ENCODE results near the gene STRIP2. TPM values are rescaled to one million over a fixed set of nuclear protein-coding genes. Genes with fewer than 3 reads are reported as not detected.

STRIP2 gene, protein sequence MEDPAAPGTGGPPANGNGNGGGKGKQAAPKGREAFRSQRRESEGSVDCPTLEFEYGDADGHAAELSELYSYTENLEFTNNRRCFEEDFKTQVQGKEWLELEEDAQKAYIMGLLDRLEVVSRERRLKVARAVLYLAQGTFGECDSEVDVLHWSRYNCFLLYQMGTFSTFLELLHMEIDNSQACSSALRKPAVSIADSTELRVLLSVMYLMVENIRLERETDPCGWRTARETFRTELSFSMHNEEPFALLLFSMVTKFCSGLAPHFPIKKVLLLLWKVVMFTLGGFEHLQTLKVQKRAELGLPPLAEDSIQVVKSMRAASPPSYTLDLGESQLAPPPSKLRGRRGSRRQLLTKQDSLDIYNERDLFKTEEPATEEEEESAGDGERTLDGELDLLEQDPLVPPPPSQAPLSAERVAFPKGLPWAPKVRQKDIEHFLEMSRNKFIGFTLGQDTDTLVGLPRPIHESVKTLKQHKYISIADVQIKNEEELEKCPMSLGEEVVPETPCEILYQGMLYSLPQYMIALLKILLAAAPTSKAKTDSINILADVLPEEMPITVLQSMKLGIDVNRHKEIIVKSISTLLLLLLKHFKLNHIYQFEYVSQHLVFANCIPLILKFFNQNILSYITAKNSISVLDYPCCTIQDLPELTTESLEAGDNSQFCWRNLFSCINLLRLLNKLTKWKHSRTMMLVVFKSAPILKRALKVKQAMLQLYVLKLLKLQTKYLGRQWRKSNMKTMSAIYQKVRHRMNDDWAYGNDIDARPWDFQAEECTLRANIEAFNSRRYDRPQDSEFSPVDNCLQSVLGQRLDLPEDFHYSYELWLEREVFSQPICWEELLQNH
- total RNA-seq: 0.73 and 0.81 TPM in 2 replicates
- long read RNA-seq, full-length matches to known transcripts: 1 of 2 reads
- long read RNA-seq, partial matches to known transcripts: 0 of 2 reads
- long read RNA-seq, other reads (novel, unspliced or antisense): 1 of 2 reads

DNA sequence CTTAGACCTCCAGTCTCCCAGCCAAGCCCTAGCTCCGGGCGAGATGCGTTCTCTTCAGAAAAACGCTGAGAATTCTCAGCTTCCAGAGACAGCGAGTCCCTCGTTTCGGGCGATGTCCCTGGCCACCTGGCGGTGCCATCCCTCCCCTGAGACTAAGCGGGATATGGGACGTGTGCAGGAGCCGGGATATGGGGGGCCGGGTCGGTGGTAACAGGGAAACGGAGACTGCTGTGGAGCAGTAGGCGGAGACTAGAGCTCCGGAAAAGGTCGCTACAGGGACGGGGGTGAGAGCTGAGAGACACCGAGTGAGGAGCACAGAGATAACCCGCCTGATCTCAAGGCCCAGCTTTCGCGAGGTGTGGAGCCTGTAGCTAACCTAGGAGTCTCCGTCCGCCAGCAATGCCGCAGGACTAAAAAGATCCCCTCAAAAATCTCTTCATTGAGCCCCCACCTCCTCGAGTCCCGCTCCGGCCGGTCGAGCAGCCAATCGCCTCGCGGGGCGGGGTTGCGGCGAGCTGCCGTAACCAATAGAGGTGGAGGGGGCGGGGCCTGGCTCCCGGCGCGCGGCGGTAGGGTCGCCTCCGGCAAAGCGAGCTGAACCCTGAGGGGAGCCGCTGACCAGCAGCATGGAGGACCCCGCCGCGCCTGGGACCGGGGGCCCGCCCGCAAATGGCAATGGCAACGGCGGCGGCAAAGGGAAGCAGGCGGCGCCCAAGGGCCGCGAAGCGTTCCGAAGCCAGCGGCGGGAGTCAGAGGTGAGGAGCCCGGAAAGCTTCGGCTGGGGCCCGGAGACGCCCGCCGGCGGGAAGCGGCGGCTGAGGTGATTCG lies at the start of gene STRIP2:
STRIP2 (plus strand) TSS at position 586 of the 828 bp plus-strand sequence; CDS start at position 627, 41 bp downstream.
- Mint-ChIP-seq H3K9me3 (ENCODE audit: unreplicated experiment) (no peaks in the 10 kb centered on the region), H3K27ac (ENCODE audit: unreplicated experiment) (no peak within 1 kb of the TSS), H3K4me1 (ENCODE audit: unreplicated experiment) (peaks cover 8% of the 10 kb centered on the region), H3K36me3 (ENCODE audit: unreplicated experiment) (peaks cover 7% of the 10 kb centered on the region), H3K4me3 (ENCODE audit: unreplicated experiment) (peak within 1 kb of the TSS; percentile 84), H3K27me3 (ENCODE audit: unreplicated experiment) (peaks cover 16% of the 10 kb centered on the region)
- TF ChIP-seq, protein P1, sequence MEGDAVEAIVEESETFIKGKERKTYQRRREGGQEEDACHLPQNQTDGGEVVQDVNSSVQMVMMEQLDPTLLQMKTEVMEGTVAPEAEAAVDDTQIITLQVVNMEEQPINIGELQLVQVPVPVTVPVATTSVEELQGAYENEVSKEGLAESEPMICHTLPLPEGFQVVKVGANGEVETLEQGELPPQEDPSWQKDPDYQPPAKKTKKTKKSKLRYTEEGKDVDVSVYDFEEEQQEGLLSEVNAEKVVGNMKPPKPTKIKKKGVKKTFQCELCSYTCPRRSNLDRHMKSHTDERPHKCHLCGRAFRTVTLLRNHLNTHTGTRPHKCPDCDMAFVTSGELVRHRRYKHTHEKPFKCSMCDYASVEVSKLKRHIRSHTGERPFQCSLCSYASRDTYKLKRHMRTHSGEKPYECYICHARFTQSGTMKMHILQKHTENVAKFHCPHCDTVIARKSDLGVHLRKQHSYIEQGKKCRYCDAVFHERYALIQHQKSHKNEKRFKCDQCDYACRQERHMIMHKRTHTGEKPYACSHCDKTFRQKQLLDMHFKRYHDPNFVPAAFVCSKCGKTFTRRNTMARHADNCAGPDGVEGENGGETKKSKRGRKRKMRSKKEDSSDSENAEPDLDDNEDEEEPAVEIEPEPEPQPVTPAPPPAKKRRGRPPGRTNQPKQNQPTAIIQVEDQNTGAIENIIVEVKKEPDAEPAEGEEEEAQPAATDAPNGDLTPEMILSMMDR (IDR thresholded peaks at IDR 0.05): peak; percentile 21
- DNase-seq (ENCODE audit: extremely low spot score, unreplicated experiment): peak; percentile 95

DNA sequence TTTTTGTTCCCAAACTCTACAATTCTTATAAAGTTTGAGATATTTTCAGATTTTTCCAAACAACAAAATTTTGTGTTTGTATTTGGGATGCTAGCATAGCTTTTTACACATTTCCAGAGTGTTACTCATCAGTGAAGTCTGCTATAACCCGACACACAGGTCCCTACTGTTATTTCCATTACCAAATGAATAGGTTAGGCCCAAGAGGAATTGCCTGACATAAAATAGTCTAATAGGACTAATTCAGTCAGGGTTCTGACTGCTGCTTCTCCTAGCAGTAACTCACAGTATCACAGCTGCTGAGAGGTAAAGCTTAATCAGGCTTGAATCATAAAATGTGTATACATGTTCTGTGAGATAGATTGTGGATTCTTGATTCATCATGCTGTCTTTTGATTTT lies 49.1 kb upstream of the STRIP2 start:
- Mint-ChIP-seq H3K4me3 (ENCODE audit: unreplicated experiment) (no peak overlapping the region), H3K27me3 (ENCODE audit: unreplicated experiment) (no peaks in the 10 kb centered on the region), H3K27ac (ENCODE audit: unreplicated experiment) (no peak overlapping the region), H3K9me3 (ENCODE audit: unreplicated experiment) (no peaks in the 10 kb centered on the region), H3K36me3 (ENCODE audit: unreplicated experiment) (peaks cover 14% of the 10 kb centered on the region), H3K4me1 (ENCODE audit: unreplicated experiment) (no peaks in the 10 kb centered on the region)
- no peak for DNase-seq (ENCODE audit: extremely low spot score, unreplicated experiment)
- TF ChIP-seq, protein P1 (IDR thresholded peaks at IDR 0.05): no peak

DNA sequence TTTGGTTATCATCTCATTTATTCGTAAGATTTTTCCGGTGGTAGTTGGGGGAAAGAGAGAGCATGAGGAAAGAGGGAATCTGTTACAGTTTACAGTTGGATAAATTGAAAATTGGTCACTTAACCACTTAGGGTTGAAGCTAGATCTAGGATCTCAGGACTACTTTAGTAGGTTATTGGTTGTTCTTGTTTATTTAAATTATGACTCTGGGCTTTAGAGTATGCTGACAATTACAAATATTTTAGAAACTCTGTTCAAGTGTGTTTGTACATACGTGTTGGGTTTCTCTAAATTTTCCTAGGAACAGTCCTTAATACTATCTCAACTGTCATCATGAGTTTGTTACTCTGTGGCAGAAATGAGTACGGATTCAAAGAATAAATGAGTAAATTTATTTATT lies 48.6 kb upstream of the STRIP2 start:
- H3K9me3 Mint-ChIP-seq (ENCODE audit: unreplicated experiment): no peaks in the 10 kb centered on the region
- H3K4me3 Mint-ChIP-seq (ENCODE audit: unreplicated experiment): no peak overlapping the region
- no peaks in the 10 kb centered on the region for H3K4me1 Mint-ChIP-seq (ENCODE audit: unreplicated experiment)
- peaks cover 13% of the 10 kb centered on the region for H3K36me3 Mint-ChIP-seq (ENCODE audit: unreplicated experiment)
- no peak overlapping the region for H3K27ac Mint-ChIP-seq (ENCODE audit: unreplicated experiment)
- TF ChIP-seq, protein P1 (IDR thresholded peaks at IDR 0.05): no peak
- H3K27me3 Mint-ChIP-seq (ENCODE audit: unreplicated experiment): no peaks in the 10 kb centered on the region
- DNase-seq (ENCODE audit: extremely low spot score, unreplicated experiment): no peak

DNA sequence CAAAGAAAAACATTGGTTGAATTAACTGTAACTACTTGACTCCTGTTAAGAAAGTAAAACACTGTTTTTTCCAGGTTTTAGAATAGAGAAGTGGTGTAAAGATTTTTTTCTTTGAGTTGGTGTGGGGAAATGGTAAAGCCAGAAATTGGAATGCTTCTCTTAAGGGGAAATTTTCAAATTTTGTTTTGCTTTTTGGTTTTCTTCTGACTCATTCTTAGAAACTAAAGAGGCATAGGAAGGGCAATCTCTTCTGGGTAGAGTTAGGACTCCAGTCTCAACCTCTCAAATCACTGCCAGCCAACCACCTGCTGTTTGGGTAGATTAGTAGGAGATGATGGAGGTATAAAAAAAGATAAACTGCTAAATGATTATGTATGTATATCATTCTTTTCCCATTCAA lies 47.7 kb upstream of the STRIP2 start:
- TF ChIP-seq, protein P1 (IDR thresholded peaks at IDR 0.05): no peak
- Mint-ChIP-seq H3K36me3 (ENCODE audit: unreplicated experiment) (peaks cover 13% of the 10 kb centered on the region), H3K27me3 (ENCODE audit: unreplicated experiment) (no peaks in the 10 kb centered on the region), H3K27ac (ENCODE audit: unreplicated experiment) (no peak overlapping the region), H3K4me3 (ENCODE audit: unreplicated experiment) (no peak overlapping the region), H3K4me1 (ENCODE audit: unreplicated experiment) (no peaks in the 10 kb centered on the region), H3K9me3 (ENCODE audit: unreplicated experiment) (no peaks in the 10 kb centered on the region)
- DNase-seq (ENCODE audit: extremely low spot score, unreplicated experiment): no peak

Measured in osteocyte (in vitro differentiated cells).